ENCODE measurements around the gene FGB. TPM values are rescaled to one million over a fixed set of nuclear protein-coding genes. Genes with fewer than 3 reads are reported as not detected.

The FGB gene
- total and polyA plus RNA-seq, 2 experiments from 2014 or later: not detected

GRCh38 chr4:154565704-154566103 lies 2.9 kb downstream of the FGB start:
- TF ChIP-seq EZH2phosphoT487 (IDR thresholded peaks at IDR 0.05; ENCODE audit: insufficient read depth, low read depth): no peak
- no peak for TF ChIP-seq EZH2 (IDR thresholded peaks at IDR 0.05; ENCODE audit: insufficient read depth, poor library complexity, severe bottlenecking)
- Histone ChIP-seq H3K79me2 (ENCODE audit: insufficient read depth) (no peaks in the 10 kb centered on the region), H3K9me2 (ENCODE audit: insufficient read depth) (no peaks in the 10 kb centered on the region), H3F3A (ENCODE audit: insufficient read depth) (no peaks in the 10 kb centered on the region), H4K20me1 (ENCODE audit: insufficient read depth) (no peaks in the 10 kb centered on the region), H2AFZ (no peak overlapping the region), H3K36me3 (ENCODE audit: low read depth) (no peaks in the 10 kb centered on the region), H3K4me3 (no peak overlapping the region), H3K9me3 (ENCODE audit: low read depth) (no peaks in the 10 kb centered on the region), H3K4me1 (ENCODE audit: insufficient read depth) (0 out of 2 replicates have a peak, but pooled peaks cover 7% of the 10 kb centered on the region), H3K4me2 (ENCODE audit: unreplicated experiment) (no peak overlapping the region), H3K9ac (no peak overlapping the region), H3K27me3 (replicated peaks; ENCODE audit: insufficient read depth) (0 out of 2 replicates have a peak, but pooled peaks cover 9% of the 10 kb centered on the region), H3K27ac (no peak overlapping the region)
- DNase-seq: no peak
- in situ Hi-C loops (cut with MboI): loop anchor here (25.0 kb wide), 1 partner anchor 797 kb away; no protein-coding TSS in a partner anchor
- 65 to 66% methylated on average over 6 of the region's 6 CpGs for WGBS, 2 experiments (ENCODE audit: low coverage in 1 of 2, low lambda C conversion rate in 2 of 2, missing lambda C conversion rate in 2 of 2)

DNA sequence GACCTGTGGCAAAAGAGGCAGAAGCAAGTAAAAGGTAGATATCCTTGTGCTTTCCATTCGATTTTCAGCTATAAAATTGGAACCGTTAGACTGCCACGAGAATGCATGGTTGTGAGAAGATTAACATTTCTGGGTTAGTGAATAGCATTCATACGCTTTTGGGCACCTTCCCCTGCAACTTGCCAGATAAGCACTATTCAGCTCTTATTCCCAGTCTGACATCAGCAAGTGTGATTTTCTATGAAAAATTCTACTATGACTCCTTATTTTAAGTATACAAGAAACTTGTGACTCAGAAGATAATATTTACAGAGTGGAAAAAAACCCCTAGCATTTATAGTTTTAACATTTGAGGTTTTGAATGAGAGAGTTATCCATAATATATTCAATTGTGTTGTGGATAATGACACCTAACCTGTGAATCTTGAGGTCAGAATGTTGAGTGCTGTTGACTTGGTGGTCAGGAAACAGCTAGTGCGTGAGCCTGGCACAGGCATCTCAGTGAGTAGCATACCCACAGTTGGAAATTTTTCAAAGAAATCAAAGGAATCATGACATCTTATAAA lies 3.9 kb downstream of the FGB start:
- 45 to 47% methylated on average over 5 of the region's 5 CpGs for WGBS, 2 experiments (ENCODE audit: low coverage in 1 of 2, low lambda C conversion rate in 2 of 2, missing lambda C conversion rate in 2 of 2)
- Histone ChIP-seq H3K79me2 (ENCODE audit: insufficient read depth) (no peaks in the 10 kb centered on the region), H3K9me3 (ENCODE audit: low read depth) (no peaks in the 10 kb centered on the region), H3K4me1 (ENCODE audit: insufficient read depth) (no peaks in the 10 kb centered on the region), H4K20me1 (ENCODE audit: insufficient read depth) (no peaks in the 10 kb centered on the region), H3K36me3 (ENCODE audit: low read depth) (no peaks in the 10 kb centered on the region), H3K27me3 (replicated peaks; ENCODE audit: insufficient read depth) (0 out of 2 replicates have a peak, but pooled peaks cover 9% of the 10 kb centered on the region), H3K4me3 (no peak overlapping the region), H3F3A (ENCODE audit: insufficient read depth) (no peaks in the 10 kb centered on the region), H3K27ac (no peak overlapping the region), H3K9me2 (ENCODE audit: insufficient read depth) (no peaks in the 10 kb centered on the region), H3K4me2 (ENCODE audit: unreplicated experiment) (no peak overlapping the region), H2AFZ (no peak overlapping the region), H3K9ac (no peak overlapping the region)
- TF ChIP-seq EZH2 (IDR thresholded peaks at IDR 0.05; ENCODE audit: insufficient read depth, poor library complexity, severe bottlenecking) (no peak), EZH2phosphoT487 (IDR thresholded peaks at IDR 0.05; ENCODE audit: insufficient read depth, low read depth) (no peak)
- in situ Hi-C loops (cut with MboI): loop anchor here (25.0 kb wide), 1 partner anchor 796 kb away; no protein-coding TSS in a partner anchor
- no peak for DNase-seq

DNA sequence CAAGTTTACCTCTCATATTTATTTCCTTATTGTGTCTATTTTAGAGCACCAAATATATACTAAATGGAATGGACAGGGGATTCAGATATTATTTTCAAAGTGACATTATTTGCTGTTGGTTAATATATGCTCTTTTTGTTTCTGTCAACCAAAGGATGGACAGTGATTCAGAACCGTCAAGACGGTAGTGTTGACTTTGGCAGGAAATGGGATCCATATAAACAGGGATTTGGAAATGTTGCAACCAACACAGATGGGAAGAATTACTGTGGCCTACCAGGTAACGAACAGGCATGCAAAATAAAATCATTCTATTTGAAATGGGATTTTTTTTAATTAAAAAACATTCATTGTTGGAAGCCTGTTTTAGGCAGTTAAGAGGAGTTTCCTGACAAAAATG lies 6.2 kb downstream of the FGB start:
- Histone ChIP-seq H3K4me2 (ENCODE audit: unreplicated experiment) (no peak overlapping the region), H3K9me2 (ENCODE audit: insufficient read depth) (no peaks in the 10 kb centered on the region), H2AFZ (no peak overlapping the region), H3K4me3 (no peak overlapping the region), H3K9me3 (ENCODE audit: low read depth) (no peaks in the 10 kb centered on the region), H3K9ac (no peak overlapping the region), H3K4me1 (ENCODE audit: insufficient read depth) (no peaks in the 10 kb centered on the region), H3K27ac (no peak overlapping the region), H3K79me2 (ENCODE audit: insufficient read depth) (no peaks in the 10 kb centered on the region), H4K20me1 (ENCODE audit: insufficient read depth) (no peaks in the 10 kb centered on the region), H3K27me3 (replicated peaks; ENCODE audit: insufficient read depth) (0 out of 2 replicates have a peak, but pooled peaks cover 9% of the 10 kb centered on the region), H3F3A (ENCODE audit: insufficient read depth) (no peaks in the 10 kb centered on the region), H3K36me3 (ENCODE audit: low read depth) (no peaks in the 10 kb centered on the region)
- in situ Hi-C loops (cut with MboI): loop anchor here (25.0 kb wide), 1 partner anchor 793 kb away; no protein-coding TSS in a partner anchor
- DNase-seq: no peak
- TF ChIP-seq EZH2 (IDR thresholded peaks at IDR 0.05; ENCODE audit: insufficient read depth, poor library complexity, severe bottlenecking) (no peak), EZH2phosphoT487 (IDR thresholded peaks at IDR 0.05; ENCODE audit: insufficient read depth, low read depth) (no peak)
- 25 to 37% methylated on average over 3 of the region's 3 CpGs for WGBS, 2 experiments (ENCODE audit: low coverage in 1 of 2, low lambda C conversion rate in 2 of 2, missing lambda C conversion rate in 2 of 2)

DNA sequence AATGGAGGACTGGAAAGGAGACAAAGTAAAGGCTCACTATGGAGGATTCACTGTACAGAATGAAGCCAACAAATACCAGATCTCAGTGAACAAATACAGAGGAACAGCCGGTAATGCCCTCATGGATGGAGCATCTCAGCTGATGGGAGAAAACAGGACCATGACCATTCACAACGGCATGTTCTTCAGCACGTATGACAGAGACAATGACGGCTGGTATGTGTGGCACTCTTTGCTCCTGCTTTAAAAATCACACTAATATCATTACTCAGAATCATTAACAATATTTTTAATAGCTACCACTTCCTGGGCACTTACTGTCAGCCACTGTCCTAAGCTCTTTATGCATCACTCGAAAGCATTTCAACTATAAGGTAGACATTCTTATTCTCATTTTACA lies 6.8 kb downstream of the FGB start:
- H3K79me2 ChIP-seq (ENCODE audit: insufficient read depth): no peaks in the 10 kb centered on the region
- no peaks in the 10 kb centered on the region for H3K4me1 ChIP-seq (ENCODE audit: insufficient read depth)
- 57 to 61% methylated on average over 5 of the region's 5 CpGs for WGBS, 2 experiments (ENCODE audit: low coverage in 1 of 2, low lambda C conversion rate in 2 of 2, missing lambda C conversion rate in 2 of 2)
- 0 out of 2 replicates have a peak, but pooled peaks cover 9% of the 10 kb centered on the region for H3K27me3 ChIP-seq (replicated peaks; ENCODE audit: insufficient read depth)
- no peak overlapping the region for H2AFZ ChIP-seq
- no peaks in the 10 kb centered on the region for H3K9me3 ChIP-seq (ENCODE audit: low read depth)
- H3K9me2 ChIP-seq (ENCODE audit: insufficient read depth): no peaks in the 10 kb centered on the region
- no peak for DNase-seq
- H3K27ac ChIP-seq: no peak overlapping the region
- no peaks in the 10 kb centered on the region for H3F3A ChIP-seq (ENCODE audit: insufficient read depth)
- in situ Hi-C loops (cut with MboI): loop anchor here (25.0 kb wide), 1 partner anchor 793 kb away; no protein-coding TSS in a partner anchor
- no peak overlapping the region for H3K4me2 ChIP-seq (ENCODE audit: unreplicated experiment)
- TF ChIP-seq EZH2phosphoT487 (IDR thresholded peaks at IDR 0.05; ENCODE audit: insufficient read depth, low read depth): no peak
- TF ChIP-seq EZH2 (IDR thresholded peaks at IDR 0.05; ENCODE audit: insufficient read depth, poor library complexity, severe bottlenecking): no peak
- H3K9ac ChIP-seq: no peak overlapping the region
- no peaks in the 10 kb centered on the region for H3K36me3 ChIP-seq (ENCODE audit: low read depth)
- no peak overlapping the region for H3K4me3 ChIP-seq
- H4K20me1 ChIP-seq (ENCODE audit: insufficient read depth): no peaks in the 10 kb centered on the region
